Activated CD8-positive, alpha-beta T cell treated with anti-CD3 and anti-CD28 coated beads for 36 hours (primary cell): ENCODE results near the gene GNG3. TPM values are rescaled to one million over a fixed set of nuclear protein-coding genes. Genes with fewer than 3 reads are reported as not detected.
"Not testable (repeated sequence)": the region's sequence is repeated elsewhere in the genome, so short reads cannot be mapped to it uniquely, and the experiment has no call there.

Experiments used
- ATAC-seq: fragments of 200-7000 bp; cut with Tn5 transposase; one replicate; pipeline ENCODE4 v1.10.0; 2021; ENCODE audit warnings: mild to moderate bottlenecking, moderate library complexity
- CTCF ChIA-PET: fragments of 350-600 bp; sonication (Branson Sonifier 250); formaldehyde crosslinking; loops from one replicate; lab custom pipeline; 2021; ENCODE audit warnings: antibody characterized with exemption; lab: Charles Lee
- POLR2A ChIA-PET: fragments of 350-600 bp; sonication (Branson Sonifier 250); formaldehyde crosslinking; loops from one replicate; lab custom pipeline; 2021; ENCODE audit warnings: antibody characterized with exemption; lab: Charles Lee
- DNase-seq: peaks from one replicate; pipeline ENCODE4 v3.0.0-alpha.2; 2020
- H3K27ac Mint-ChIP-seq: one replicate; pipeline ENCODE4 v1.8.0; 2021; ENCODE audit warnings: mild to moderate bottlenecking, mixed read lengths
- H3K27me3 Mint-ChIP-seq: one replicate; pipeline ENCODE4 v1.8.0; 2021; ENCODE audit warnings: mixed read lengths
- H3K36me3 Mint-ChIP-seq: one replicate; pipeline ENCODE4 v1.8.0; 2021; ENCODE audit warnings: low read depth, mixed read lengths
- H3K4me1 Mint-ChIP-seq: one replicate; pipeline ENCODE4 v1.8.0; 2021; ENCODE audit warnings: low read depth, mixed read lengths
- H3K4me3 Mint-ChIP-seq: one replicate; pipeline ENCODE4 v1.8.0; 2021; ENCODE audit warnings: mild to moderate bottlenecking, moderate library complexity, mixed read lengths
- H3K9me3 Mint-ChIP-seq: one replicate; pipeline ENCODE4 v1.8.0; 2021; ENCODE audit warnings: mixed read lengths
- CTCF ChIP-seq: fragments of 200-600 bp; IDR thresholded peaks from one replicate; pipeline ENCODE4 v1.8.0; 2022; ENCODE audit warnings: antibody characterized with exemption, mild to moderate bottlenecking
- intact Hi-C: fragments of 100-400 bp; cut with micrococcal nuclease; formaldehyde crosslinking; loops from one replicate; pipeline ENCODE4 v1.10.0; 2022
- total RNA-seq, 2 experiments: library from RNA; stranded (reverse); gene quantifications; one replicate each; pipeline ENCODE4 v1.2.3, GENCODE V29; 2021

GNG3 gene
- total RNA-seq, 2 experiments from 2014 or later: not detected

GRCh38 chr11:62728171-62728988, 20.9 kb downstream of the GNG3 start, which contains the start of gene TTC9C:
TSS of gene TTC9C (plus strand) at chr11:62728486. CDS start at chr11:62728849, 363 bp downstream.
- no peak for TF ChIP-seq CTCF
- intact Hi-C loops: loop anchor here (5.0 kb wide), 1 partner anchor 34 kb away; the partner anchor contains the start of gene POLR2G
- peak; percentile 89 for DNase-seq
- Mint-ChIP-seq H3K27ac (peak within 1 kb of the TSS; percentile 99), H3K4me1 (peaks cover 38% of the 10 kb centered on the region), H3K36me3 (peaks cover 52% of the 10 kb centered on the region), H3K9me3 (no peaks in the 10 kb centered on the region), H3K27me3 (no peaks in the 10 kb centered on the region), H3K4me3 (peak within 1 kb of the TSS; percentile 95)
- peak; percentile 21 for ATAC-seq
- CTCF ChIA-PET: interaction anchor here (0.6 to 2.2 kb wide), 11 partner anchors 9 to 63 kb away, joined by 3 to 11 read pairs (median 4); no protein-coding TSS in a partner anchor
- POLR2A ChIA-PET: interaction anchor here (0.7 to 7.5 kb wide), 18 partner anchors 12 to 153 kb away, joined by 3 to 75 read pairs (median 5); partner anchors contain the start of genes BSCL2, C11orf98, CSKMT and GNG3

- DNase-seq, intact Hi-C loops, ATAC-seq, H3K27me3 Mint-ChIP-seq, H3K9me3 Mint-ChIP-seq: not testable (repeated sequence)
- ChIA-PET POLR2A (interaction anchor here (0.5 to 7.5 kb wide), 10 partner anchors 10 to 824 kb away, joined by 3 to 75 read pairs (median 4); partner anchors contain the start of genes SLC3A2 and ZBTB3), CTCF (interaction anchor here (0.7 to 1.7 kb wide), 6 partner anchors 17 to 151 kb away, joined by 3 to 10 read pairs (median 5); partner anchors contain the start of genes SLC3A2 and TMEM179B)
- H3K27ac Mint-ChIP-seq: peak overlapping the region; percentile 38
- peaks cover 24% of the 10 kb centered on the region for H3K4me1 Mint-ChIP-seq
- peak overlapping the region; percentile 95 for H3K4me3 Mint-ChIP-seq
- H3K36me3 Mint-ChIP-seq: peaks cover 35% of the 10 kb centered on the region
Observed at GRCh38 chr11:62730076-62730475, 22.6 kb downstream of the GNG3 start.

GRCh38 chr11:62732830-62733229, 25.4 kb downstream of the GNG3 start:
- TF ChIP-seq CTCF: peak; percentile 30
- intact Hi-C loops: no loop called here
- Mint-ChIP-seq H3K4me3 (no peak overlapping the region), H3K9me3 (no peaks in the 10 kb centered on the region), H3K4me1 (peaks cover 19% of the 10 kb centered on the region), H3K27ac (no peak overlapping the region), H3K27me3 (no peaks in the 10 kb centered on the region), H3K36me3 (peaks cover 21% of the 10 kb centered on the region)
- POLR2A ChIA-PET: no interaction called here
- no peak for ATAC-seq
- CTCF ChIA-PET: no interaction called here
- no peak for DNase-seq

GRCh38 chr11:62737196-62737595, 29.7 kb downstream of the GNG3 start:
- H3K4me1 Mint-ChIP-seq: peaks cover 5% of the 10 kb centered on the region
- ATAC-seq (no peak), DNase-seq (no peak)
- peaks cover 19% of the 10 kb centered on the region for H3K36me3 Mint-ChIP-seq
- CTCF ChIA-PET: interaction anchor here (0.6 to 1.0 kb wide), 2 partner anchors 8 to 25 kb away, joined by 3 read pairs; no protein-coding TSS in a partner anchor
- intact Hi-C loops: no loop called here
- no peaks in the 10 kb centered on the region for H3K27me3 Mint-ChIP-seq
- H3K4me3 Mint-ChIP-seq: no peak overlapping the region
- no peaks in the 10 kb centered on the region for H3K9me3 Mint-ChIP-seq
- H3K27ac Mint-ChIP-seq: no peak overlapping the region
- TF ChIP-seq CTCF: no peak
- POLR2A ChIA-PET: interaction anchor here (0.7 kb wide), 1 partner anchor 67 kb away, joined by 5 read pairs; no protein-coding TSS in a partner anchor

- POLR2A ChIA-PET: interaction anchor here (0.7 to 1.4 kb wide), 4 partner anchors 10 to 134 kb away, joined by 3 to 4 read pairs (median 4); partner anchors contain the start of gene SLC3A2
- DNase-seq (no peak), ATAC-seq (no peak)
- Mint-ChIP-seq H3K36me3 (peaks cover 7% of the 10 kb centered on the region), H3K27ac (peak overlapping the region; percentile 36), H3K9me3 (no peaks in the 10 kb centered on the region), H3K27me3 (no peaks in the 10 kb centered on the region), H3K4me3 (no peak overlapping the region), H3K4me1 (peaks cover 20% of the 10 kb centered on the region)
- CTCF ChIA-PET: interaction anchor here (0.9 to 1.4 kb wide), 6 partner anchors 14 to 115 kb away, joined by 3 to 7 read pairs (median 3); partner anchors contain the start of genes POLR2G and TMEM179B
- intact Hi-C loops: no loop called here
- TF ChIP-seq CTCF: no peak
Observed at GRCh38 chr11:62747475-62748160, 40.1 kb downstream of the GNG3 start.

GRCh38 chr11:62749931-62750330, 42.5 kb downstream of the GNG3 start:
- H3K9me3 Mint-ChIP-seq, POLR2A ChIA-PET, ATAC-seq, intact Hi-C loops, H3K27me3 Mint-ChIP-seq, DNase-seq, H3K4me3 Mint-ChIP-seq, H3K27ac Mint-ChIP-seq: not testable (repeated sequence)
- CTCF ChIA-PET: interaction anchor here (1.2 kb wide), 1 partner anchor 12 kb away, joined by 3 read pairs; no protein-coding TSS in a partner anchor
- peaks cover 29% of the 10 kb centered on the region for H3K4me1 Mint-ChIP-seq
- peaks cover 13% of the 10 kb centered on the region for H3K36me3 Mint-ChIP-seq
